IPS DF 6.9 (cell line): ENCODE data around the gene NT5C1A.

Experiments used
- DNase-seq: peaks from one replicate; pipeline ENCODE4 v3.0.0-alpha.2; 2013; ENCODE audit warnings: low read depth, low spot score
- H3K27ac ChIP-seq: one replicate; pipeline ENCODE4 v1.5.1; 2013; ENCODE audit warnings: low read length, control low read depth
- H3K27me3 ChIP-seq: 2 replicates; pipeline ENCODE4 v1.6.1; 2013; ENCODE audit warnings: mild to moderate bottlenecking, low read length; ENCODE audit not compliant: control insufficient read depth, insufficient read depth
- H3K36me3 ChIP-seq: 2 replicates; pipeline ENCODE4 v1.6.1; 2013; ENCODE audit warnings: low read length; ENCODE audit not compliant: control insufficient read depth, insufficient read depth
- H3K4me1 ChIP-seq: 2 replicates; pipeline ENCODE4 v1.6.1; 2013; ENCODE audit warnings: low read length; ENCODE audit not compliant: control insufficient read depth, insufficient read depth
- H3K4me3 ChIP-seq: 2 replicates; pipeline ENCODE4 v1.5.1; 2013; ENCODE audit warnings: mild to moderate bottlenecking, low read length
- H3K9me3 ChIP-seq: 2 replicates; pipeline ENCODE4 v1.6.1; 2013; ENCODE audit warnings: low read length, inconsistent platforms; ENCODE audit not compliant: control insufficient read depth, insufficient read depth
- WGBS: extraction: QIAGEN DNeasy Blood & Tissue Kit; methylation state at CpG from one replicate; pipeline ENCODE4 v1.1.7; 2013; ENCODE audit warnings: mixed read lengths, missing lambda C conversion rate; ENCODE audit not compliant: insufficient read length, insufficient coverage; 5-methylcytosine and 5-hydroxymethylcytosine counted together

Gene NT5C1A

GRCh38 chr1:39631361-39632322 is 40.3 kb downstream of the NT5C1A start:
- peaks cover 8% of the 10 kb centered on the region; the same call in 1 of the 2 replicates for H3K27me3 ChIP-seq
- H3K36me3 ChIP-seq: no peaks in the 10 kb centered on the region
- 0 out of 2 replicates have a peak, but pooled peaks cover 1% of the 10 kb centered on the region for H3K4me1 ChIP-seq
- no peak overlapping the region for H3K4me3 ChIP-seq
- no peak for DNase-seq
- no peaks in the 10 kb centered on the region for H3K9me3 ChIP-seq
- no peak overlapping the region for H3K27ac ChIP-seq
- WGBS: no CpG with 5 or more reads among the region's 16 CpGs

DNA sequence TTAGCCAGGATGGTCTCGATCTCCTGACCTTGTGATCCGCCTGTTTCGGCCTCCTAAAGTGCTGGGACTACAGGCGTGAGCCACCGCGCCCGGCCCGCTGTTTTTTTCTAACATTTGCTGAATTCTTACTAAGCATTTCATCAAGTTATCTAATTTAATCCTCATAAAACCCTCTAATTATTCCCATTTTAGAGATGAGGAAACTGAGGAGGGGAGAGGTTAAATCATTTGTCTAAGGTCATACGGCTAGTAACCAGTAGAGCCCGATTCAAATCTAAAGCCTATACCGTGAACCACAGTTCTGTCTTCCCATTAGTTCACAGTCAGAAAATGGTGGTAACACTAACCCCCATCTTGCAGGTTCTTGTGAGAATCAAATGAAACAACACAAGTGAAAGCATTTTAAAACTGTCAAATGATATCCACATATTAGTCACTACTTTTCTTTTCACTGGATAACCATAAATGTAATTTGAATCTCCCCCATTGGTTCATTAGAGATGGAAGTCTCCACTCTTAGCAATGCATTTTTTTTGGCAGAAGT is 43.0 kb downstream of the NT5C1A start:
- H3K27me3 ChIP-seq: peaks cover 7% of the 10 kb centered on the region
- no peaks in the 10 kb centered on the region for H3K9me3 ChIP-seq
- H3K4me1 ChIP-seq: no peaks in the 10 kb centered on the region
- no peak overlapping the region for H3K27ac ChIP-seq
- H3K36me3 ChIP-seq: no peaks in the 10 kb centered on the region
- no peak overlapping the region for H3K4me3 ChIP-seq
- no CpG with 5 or more reads among the region's 11 CpGs for WGBS
- no peak for DNase-seq

DNA sequence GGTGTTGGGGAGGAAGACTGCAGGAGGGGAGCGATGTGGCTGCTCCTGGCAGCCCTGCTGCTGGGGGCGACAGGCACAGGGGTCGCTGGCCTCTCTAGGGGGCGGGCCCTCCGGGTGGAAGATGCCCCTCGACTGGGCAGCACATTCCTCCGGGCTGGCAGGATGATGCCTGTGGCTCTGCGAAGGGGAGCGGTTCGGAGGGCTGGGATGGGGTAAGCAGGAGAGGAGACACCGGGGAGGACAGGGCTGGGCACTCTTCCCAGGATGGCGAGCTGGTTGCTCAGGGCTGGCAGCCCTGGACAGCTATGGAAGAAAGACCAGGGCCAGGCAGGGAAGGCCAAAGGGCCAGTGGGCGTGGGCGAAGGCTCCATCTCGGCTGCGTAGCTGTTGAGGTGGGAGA is 45.3 kb downstream of the NT5C1A start:
- H3K4me3 ChIP-seq: no peak overlapping the region
- H3K4me1 ChIP-seq: no peaks in the 10 kb centered on the region
- no peaks in the 10 kb centered on the region for H3K9me3 ChIP-seq
- H3K27ac ChIP-seq: no peak overlapping the region
- no peaks in the 10 kb centered on the region; the same call in 1 of the 2 replicates for H3K27me3 ChIP-seq
- H3K36me3 ChIP-seq: no peaks in the 10 kb centered on the region
- DNase-seq: no peak
- no CpG with 5 or more reads among the region's 16 CpGs for WGBS

DNA sequence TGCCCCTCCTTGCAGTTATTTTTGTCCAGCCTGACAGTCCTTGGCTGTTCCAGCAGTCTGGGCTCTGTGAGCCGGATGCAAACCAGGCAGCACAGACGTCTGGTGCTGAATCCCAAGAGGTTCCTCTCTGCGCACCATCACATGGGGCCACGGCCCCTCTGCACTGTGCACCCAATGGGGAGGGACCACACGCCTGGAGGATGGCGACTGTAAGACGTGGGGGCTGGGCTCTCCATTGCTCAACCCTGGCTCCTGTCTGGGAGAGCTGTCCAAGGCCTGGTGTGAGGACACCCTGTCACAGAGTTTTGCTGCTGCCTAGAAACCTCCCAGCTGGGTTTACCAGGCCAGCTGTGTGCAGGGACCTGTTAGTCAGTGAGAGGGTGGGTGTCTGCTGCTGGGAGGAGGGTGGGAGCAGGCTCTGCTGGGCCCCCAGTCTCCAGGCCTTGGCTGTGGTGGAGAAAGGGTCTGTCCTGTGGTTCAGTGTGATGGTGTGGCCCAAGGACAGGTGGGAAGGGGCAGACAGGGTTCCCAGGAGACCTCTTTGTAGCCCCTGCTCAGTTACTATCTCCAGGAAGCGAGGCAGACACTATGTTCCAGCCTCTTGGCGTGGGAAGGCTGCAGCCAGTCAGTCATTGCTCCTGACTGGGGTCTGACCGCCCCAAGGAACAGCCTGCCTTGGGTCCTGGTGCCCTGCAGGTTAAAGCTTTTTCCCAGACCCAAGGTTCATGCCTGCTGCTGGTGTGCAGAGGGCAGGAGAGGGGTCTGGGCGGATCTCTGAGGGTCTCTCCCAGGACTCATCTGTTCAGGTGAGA is 46.2 kb downstream of the NT5C1A start:
- H3K36me3 ChIP-seq: no peaks in the 10 kb centered on the region

DNA sequence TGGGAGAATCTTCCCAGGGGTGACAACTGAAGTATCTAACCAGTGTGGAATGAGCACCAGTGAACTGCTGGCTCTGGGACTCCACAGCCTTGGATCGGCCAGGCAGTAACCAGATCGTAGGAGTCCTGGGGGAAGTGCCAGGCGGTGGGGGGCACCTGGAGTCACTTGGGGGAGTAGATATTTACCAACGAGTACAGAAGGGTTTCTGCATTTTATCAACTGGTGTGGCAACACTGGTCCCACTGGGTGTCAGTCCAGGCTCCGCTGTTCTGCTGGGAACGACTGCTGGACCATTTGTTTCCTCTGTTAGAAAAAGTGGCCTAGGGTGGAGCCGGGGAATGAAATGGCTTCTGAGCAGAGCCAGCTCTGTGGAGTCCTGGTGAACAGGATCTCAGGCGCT is 46.9 kb downstream of the NT5C1A start:
- Histone ChIP-seq H3K36me3 (no peaks in the 10 kb centered on the region), H3K4me1 (no peaks in the 10 kb centered on the region), H3K4me3 (no peak overlapping the region; the same call in 1 of the 2 replicates), H3K9me3 (no peaks in the 10 kb centered on the region), H3K27ac (no peak overlapping the region), H3K27me3 (no peaks in the 10 kb centered on the region; the same call in 1 of the 2 replicates)
- DNase-seq: no peak
- no CpG with 5 or more reads among the region's 8 CpGs for WGBS

More for the DNA sequence above, 46.2 kb downstream of the NT5C1A start:
- H3K27ac ChIP-seq: no peak overlapping the region
- H3K9me3 ChIP-seq: no peaks in the 10 kb centered on the region
- no peak for DNase-seq
- no CpG with 5 or more reads among the region's 11 CpGs for WGBS
- H3K4me1 ChIP-seq: no peaks in the 10 kb centered on the region
- no peak overlapping the region for H3K4me3 ChIP-seq
- no peaks in the 10 kb centered on the region; the same call in 1 of the 2 replicates for H3K27me3 ChIP-seq

- Histone ChIP-seq H3K36me3 (no peaks in the 10 kb centered on the region), H3K4me1 (no peaks in the 10 kb centered on the region), H3K27ac (no peak overlapping the region), H3K9me3 (no peaks in the 10 kb centered on the region), H3K27me3 (no peaks in the 10 kb centered on the region; the same call in 1 of the 2 replicates), H3K4me3 (no peak overlapping the region; the same call in 1 of the 2 replicates)
- DNase-seq: no peak
- WGBS: no CpG with 5 or more reads among the region's 6 CpGs
These were observed 48.9 kb downstream of the NT5C1A start for GRCh38 chr1:39623053-39623452.

- no peak for DNase-seq
- H3K4me3 ChIP-seq: no peak overlapping the region
- WGBS: no CpG with 5 or more reads among the region's 3 CpGs
- no peak overlapping the region for H3K27ac ChIP-seq
- H3K4me1 ChIP-seq: no peaks in the 10 kb centered on the region
- no peaks in the 10 kb centered on the region for H3K9me3 ChIP-seq
- H3K27me3 ChIP-seq: no peaks in the 10 kb centered on the region; the same call in 1 of the 2 replicates
- no peaks in the 10 kb centered on the region for H3K36me3 ChIP-seq
These were observed 49.5 kb downstream of the NT5C1A start for GRCh38 chr1:39622427-39622826.

DNA sequence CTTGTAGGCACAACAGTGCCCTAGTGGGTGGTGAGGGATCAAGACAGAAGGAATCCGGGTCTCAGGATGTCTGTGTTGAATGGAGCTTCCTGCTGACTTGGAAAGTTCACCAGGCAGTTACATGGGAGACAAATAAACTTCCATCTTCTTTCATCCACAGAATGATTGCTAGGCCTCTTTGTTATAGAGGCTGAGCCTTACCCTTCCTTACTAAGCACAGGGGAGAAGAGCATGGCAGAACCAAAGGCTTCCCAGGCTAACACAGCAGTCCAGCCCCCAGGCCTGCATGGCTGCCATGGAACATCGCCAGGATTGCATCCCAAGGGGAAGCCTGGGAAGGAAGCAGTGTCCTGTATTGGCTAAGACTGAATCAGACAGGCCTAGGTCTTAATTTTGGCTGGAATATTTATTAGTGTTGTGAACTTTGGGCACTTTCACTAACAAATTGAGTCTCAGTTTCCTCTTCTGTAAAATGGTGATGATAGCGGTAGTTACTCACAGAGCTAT is 51.2 kb downstream of the NT5C1A start:
- Histone ChIP-seq H3K27ac (no peak overlapping the region), H3K27me3 (no peaks in the 10 kb centered on the region; the same call in 1 of the 2 replicates), H3K36me3 (no peaks in the 10 kb centered on the region), H3K4me1 (no peaks in the 10 kb centered on the region), H3K9me3 (no peaks in the 10 kb centered on the region), H3K4me3 (no peak overlapping the region)
- no CpG with 5 or more reads among the region's 3 CpGs for WGBS
- no peak for DNase-seq

GRCh38 chr1:39617488-39618049 is 54.3 kb downstream of the NT5C1A start:
- no peaks in the 10 kb centered on the region for H3K4me1 ChIP-seq
- H3K36me3 ChIP-seq: no peaks in the 10 kb centered on the region
- no peak overlapping the region for H3K27ac ChIP-seq
- no CpG with 5 or more reads among the region's 4 CpGs for WGBS
- no peaks in the 10 kb centered on the region for H3K27me3 ChIP-seq
- no peak overlapping the region for H3K4me3 ChIP-seq
- DNase-seq: no peak
- H3K9me3 ChIP-seq: no peaks in the 10 kb centered on the region
